ENCODE data around the gene HS6ST3.
"Not testable (repeated sequence)": the region's sequence is repeated elsewhere in the genome, so short reads cannot be mapped to it uniquely, and the experiment has no call there.

HS6ST3 gene

DNA sequence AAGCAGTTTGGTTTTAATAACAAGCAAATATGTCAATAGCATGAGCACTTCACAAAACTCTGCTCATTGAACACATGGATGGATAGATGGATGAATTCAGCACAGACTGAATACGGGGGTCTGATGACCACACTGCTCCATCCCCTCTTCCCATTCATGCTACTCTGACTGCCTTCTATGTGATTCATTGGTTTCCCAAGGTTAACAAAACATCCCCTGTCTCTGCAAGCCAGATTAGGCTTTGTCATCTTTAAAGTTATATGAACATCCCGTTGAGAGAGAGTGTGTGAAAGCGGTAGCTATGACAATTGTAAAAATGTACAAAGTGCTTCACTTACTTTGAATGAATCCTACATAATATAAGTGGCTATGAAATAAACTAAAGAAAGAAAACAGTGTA lies 651.9 kb downstream of the HS6ST3 start:
- no peak for DNase-seq (ENCODE audit: low spot score)

DNA sequence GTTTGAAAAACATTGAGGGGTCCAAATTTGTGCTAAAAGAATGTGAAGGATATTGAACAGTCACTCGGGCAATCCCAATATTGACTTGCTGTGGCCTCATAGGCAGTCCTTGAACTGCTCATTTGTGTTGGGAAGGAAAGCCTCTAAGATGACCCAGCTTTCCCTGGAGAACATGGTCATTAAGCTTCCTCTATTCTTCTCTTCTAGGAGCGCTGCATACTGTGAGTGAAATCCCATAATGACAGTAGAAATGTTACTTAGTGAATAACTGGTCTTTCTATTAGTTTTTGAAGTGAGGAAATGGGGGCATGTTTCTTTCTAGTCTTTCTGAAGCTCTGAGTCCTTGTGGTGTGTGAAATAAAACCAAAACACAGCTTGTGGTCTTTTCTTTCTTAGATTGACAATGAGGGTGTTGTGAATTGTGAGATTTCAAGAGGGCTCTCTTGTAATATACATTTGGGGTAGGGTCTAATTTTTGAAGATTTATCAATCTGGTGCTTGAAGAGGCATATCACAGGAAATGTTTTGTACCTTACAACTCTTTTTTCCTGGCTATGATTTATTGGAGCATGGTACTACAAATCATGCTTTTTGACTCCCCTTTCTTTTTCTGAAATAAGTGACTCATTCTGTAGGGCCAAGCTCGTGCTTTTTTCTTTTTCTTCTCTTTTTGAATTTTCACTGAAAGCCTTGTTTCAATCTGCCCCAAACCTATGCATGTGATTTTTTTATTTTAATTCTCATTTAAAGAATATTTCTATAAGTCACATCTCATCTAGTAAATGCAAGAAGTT lies 653.6 kb downstream of the HS6ST3 start:
- no peak for DNase-seq (ENCODE audit: low spot score)

DNA sequence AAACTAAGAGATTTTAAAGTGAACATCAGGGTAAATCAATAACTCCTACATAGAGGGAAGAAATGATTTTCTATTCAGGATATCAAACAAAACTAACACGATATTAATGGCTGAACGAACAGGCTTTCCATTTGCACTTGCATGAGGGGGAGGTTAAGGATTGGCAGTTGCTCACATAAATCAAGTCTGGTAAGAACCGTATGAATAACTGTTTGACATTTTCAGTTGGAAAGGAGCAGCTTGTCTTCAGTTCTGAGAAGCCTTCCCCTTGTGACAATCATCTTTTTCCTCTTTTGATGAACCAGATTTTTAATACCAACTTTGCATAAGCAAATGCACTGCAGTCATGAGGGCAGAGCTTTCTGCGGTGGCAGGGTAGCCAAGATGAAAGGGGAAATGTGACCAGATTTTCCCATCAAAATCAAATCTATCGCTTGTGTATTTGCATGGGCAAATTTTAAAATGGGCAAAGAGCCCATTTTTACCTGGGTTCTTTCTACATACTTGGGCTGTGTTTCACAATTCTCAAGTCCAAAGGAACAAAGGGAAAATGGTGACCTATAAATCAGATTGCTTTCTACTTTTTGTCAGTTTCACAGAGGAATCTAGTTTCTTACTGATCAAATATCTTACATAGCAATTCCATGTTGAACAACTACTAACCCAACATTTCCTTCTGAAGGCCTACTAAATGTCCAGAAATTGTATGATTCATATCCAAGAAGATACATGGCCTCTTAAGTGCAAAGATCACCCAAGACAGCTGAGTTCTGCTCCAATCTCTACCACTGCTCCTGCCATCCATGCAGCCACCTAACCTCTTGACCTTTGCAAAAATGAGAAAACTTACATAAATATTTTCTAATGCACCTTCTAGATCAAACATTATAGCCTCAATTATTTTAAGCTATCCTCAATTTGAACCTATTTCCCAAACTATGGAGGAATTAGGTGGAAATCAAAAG lies 654.7 kb downstream of the HS6ST3 start:
- no peak for DNase-seq (ENCODE audit: low spot score)

DNA sequence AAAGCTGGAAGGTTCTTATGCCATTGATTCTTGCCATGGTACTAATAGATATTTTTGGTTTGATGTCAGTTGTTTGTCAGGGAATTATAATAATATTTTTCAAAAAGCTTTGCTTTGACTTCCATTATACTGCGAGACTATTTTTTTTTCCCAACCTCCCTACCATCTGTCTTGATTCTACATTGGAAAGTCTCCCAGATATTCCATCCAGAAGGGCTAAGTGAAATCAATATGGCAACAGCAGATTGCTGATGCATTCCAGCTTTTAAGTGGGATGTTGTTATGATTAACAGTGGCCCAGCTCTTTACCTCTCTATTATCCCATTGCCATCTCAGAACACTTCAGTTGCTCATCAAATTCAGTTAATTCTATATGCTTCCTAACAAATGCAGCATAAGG lies 657.0 kb downstream of the HS6ST3 start:
- no peak for DNase-seq (ENCODE audit: low spot score)

DNA sequence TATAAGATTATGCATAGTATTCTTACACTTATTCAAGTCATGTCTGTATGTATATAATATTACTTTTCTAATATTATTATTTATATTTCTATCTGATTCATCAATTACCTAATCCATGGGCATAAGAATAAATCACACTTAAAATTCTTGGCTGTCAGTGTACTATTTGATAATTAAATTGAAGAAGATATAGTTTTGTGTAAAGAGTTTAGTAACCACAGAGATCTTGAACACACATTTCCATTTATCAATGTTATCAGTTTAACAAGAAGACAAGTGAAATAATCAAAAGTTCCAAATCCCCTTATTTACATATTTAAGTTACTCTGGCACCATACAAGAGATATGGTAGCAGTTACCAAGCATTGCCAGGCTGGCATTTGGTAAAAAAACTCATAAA lies 659.9 kb downstream of the HS6ST3 start:
- DNase-seq (ENCODE audit: low spot score), result no peak

DNA sequence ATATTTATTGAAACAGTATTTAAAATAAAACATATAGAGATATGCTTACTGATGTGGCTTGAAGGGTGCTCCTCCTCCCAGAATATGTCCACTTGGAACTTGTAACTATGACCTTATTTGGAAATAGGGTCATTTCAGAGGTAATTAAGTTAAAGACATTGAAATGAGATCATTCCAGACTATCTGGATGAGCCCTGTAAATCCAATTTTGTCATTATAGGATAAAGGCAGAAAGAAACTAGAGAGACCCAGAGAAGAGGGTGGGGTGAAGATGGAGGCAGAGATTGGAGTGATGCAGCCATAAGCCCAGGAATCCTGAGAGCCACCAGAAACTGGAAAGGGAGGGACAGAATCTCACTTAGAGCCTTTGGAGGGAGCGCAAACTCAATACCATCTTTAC lies 661.2 kb downstream of the HS6ST3 start:
- no peak for DNase-seq (ENCODE audit: low spot score)

DNA sequence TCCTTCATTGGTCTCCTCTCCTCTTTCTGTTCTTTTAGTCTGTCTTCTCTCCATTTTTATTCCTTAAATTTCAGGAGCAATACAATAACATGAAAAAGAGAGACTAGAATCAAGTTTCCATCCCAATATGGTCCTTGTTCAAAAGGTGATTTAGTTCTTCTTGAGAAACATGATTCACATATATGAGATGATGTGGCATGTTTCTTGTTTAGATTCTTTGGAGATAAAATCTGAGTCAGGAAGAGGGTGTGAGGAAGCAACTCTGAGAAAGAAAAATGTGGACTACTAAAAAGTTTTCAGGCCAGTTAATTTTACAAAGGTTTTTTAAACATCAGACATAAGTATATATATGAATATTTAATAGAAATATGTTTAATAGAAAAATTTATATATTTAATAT lies 673.0 kb downstream of the HS6ST3 start:
- DNase-seq (ENCODE audit: low spot score), result no peak

DNA sequence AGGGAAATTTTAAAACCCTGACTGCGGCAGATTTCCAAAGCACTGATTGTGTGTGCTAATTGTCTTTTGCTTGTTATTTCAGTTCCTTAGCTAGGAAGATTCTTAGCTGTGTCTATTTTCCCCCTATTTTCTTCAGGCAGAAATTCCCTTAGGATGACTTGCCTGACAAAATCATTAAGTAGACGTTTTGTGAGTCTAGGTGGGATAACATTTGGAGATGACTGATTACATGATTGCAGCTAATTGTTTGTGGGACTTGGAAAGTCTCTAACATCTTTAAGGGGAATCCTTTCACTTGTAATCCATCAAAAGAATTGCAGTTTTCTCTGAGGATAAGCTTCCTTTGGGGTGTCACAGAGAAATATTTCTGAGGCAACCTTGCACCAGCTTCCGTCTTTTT lies 676.4 kb downstream of the HS6ST3 start:
- DNase-seq (ENCODE audit: low spot score), result no peak

DNA sequence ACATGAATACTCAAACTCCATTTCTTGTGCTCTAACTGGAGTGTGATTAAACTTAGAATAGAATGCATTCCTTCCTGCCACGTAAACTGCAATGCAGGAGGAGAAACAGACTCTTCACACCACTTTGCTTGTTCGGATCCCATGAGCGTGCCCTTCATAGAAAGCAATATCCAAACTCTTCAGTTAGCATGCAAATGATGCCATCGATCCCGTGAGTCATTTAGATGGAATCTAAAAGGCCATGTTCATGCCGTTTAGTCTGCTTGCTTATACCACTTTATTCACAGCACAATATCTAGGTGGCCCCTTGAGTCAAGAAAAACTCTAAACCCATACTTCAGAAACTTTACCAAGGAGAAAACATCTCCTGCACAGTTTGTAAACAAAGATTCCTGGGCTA lies 678.6 kb downstream of the HS6ST3 start:
- DNase-seq (ENCODE audit: low spot score), result no peak

DNA sequence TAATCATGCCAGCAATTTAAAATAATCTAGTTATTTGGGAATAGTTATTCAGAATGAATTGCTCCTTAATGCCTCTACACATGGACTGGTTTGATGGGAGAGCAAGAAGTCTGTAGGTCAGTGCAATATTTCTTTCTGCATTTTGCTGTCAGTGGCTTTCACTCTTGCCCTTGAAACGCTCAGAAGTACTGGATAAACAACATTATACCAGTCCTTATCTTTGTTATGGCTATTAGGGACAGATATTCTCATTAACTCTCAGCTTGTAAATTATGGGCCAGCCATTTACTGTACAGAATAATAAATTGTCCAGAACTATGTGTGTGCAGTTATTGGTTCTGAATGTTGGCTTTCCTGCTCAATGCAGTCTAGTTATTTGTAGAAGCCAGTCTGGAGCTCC lies 680.0 kb downstream of the HS6ST3 start:
- DNase-seq (ENCODE audit: low spot score), result no peak

DNA sequence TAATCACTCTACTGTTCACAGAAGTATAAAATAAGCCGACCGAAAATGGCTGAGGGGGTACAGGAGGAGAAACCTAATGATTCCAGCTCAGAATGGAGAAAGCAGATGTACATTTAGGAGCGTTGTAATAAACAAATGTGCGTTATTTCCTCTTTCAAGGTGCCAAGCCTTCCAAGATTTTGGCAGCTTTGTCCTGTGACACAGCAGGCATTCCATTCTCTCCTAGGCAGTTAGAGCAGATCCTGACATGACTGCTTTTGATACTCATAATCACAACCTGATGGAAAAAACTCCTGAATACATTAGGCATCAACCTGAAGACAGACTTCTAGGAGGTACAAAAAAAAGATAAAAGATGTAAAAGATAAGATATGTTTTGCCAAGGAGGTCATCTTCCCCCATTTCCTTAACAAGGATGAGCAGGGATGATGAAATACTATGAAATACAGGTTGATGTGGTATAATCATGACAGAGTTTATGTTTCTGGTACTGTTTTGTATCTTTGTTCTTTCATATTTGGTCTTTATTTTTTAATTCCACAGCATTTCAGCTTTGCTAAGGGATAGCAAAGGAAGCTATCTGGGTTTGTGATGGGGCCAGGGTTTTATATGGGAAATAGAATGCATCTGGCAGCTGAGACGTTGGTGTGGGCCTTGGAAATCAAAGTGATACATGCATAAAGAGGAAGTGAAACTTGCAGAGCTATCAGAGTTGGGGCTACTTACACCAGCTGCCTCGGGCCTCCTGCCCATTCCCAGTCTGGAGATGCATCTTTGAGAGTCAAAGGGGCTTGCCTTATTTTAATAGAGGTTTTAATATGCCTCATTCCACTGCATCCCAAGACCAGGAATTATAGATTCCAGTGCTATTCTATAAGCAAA lies 681.8 kb downstream of the HS6ST3 start:
- DNase-seq (ENCODE audit: low spot score), result no peak

DNA sequence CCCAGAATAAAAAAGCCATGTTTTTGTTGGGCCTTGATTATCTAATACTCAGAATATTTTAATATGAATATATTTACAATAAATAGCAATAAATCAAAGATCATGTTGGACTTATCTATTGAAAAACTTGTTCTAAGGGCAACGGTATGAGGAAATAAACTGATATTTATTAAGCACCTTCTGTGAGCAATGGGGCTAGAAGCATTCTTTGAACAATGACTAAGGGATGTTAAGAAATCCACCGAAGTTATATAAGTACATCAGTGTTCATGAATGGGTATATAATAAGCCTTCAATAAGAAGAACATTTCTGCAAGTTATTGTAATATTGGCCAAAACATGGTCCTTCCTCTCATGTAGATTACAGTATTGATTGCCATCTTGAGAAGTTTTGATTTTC lies 682.5 kb downstream of the HS6ST3 start:
- DNase-seq (ENCODE audit: low spot score), result no peak

DNA sequence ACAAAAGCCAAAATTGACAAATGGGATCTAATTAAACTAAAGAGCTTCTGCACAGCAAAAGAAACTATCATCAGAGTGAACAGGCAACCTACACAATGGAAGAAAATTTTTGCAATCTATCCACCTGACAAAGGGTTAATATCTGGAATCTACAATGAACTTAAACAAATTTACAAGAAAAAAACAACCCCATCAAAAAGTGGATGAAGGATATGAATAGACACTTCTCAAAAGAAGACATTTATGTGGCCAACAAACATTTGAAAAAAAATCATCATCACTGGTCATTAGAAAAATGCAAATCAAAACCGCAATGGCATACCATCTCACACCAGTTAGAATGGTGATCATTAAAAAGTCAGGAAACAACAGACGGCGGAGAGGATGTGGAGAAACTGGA lies 688.4 kb downstream of the HS6ST3 start:
- DNase-seq (ENCODE audit: low spot score), result not testable (repeated sequence)

DNA sequence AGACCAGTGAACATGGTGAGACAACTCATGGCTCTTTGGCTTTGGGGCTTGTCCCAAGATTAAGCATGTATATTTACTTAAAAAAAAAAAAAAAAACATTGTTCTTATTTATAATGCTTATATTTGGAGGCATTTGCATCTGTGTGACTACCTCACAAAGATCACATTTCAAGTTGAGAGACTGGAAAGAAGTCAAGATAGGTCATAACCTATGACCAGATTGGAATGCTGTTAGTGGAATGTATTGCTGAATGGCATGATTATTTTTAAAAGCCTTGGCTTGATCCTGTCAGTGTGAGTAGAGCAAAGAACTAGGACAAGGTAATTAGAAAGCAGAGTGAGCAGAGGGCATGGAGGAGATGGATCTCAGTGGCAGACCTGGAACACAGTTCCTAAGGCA lies 689.8 kb downstream of the HS6ST3 start:
- no peak for DNase-seq (ENCODE audit: low spot score)

DNA sequence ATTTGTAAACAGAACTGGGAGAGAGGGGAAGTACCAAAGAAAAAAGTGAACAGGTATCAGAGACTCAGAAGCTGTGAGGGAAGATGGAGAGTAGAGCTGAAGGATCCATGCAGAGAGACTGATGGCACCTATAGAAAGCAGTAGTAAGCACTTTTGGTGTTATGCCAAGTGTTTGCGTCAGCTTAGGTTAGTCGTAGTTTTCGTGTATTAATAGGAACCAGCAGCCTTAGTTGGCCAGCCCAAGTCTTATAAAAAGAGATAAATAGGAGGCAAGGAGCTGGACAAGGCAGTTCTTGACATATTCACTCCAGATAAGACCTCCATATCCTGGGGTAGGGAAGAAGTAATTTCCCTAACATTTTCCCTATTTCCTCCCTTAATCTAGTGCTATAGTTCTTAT lies 690.2 kb downstream of the HS6ST3 start:
- no peak for DNase-seq (ENCODE audit: low spot score)

DNA sequence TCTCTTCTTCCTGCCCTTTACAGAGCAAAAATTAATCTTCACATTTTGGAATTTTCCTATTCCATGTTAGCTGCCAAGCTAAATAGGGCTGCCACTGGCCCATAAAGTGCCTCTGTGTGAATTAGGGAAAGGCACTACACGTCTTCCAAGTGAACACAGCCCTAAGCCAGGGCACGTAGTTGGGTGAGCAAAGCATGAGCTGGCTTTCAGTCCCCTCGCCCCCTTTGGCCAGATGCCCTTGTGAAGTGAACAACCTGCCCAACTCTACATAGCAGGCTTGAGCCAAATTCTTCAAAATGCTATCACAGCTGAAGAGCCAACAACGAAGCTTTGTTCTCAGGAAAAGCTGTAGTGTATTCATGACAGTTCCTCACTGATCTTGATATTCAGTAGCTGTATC lies 691.2 kb downstream of the HS6ST3 start:
- peak; percentile 85 for DNase-seq (ENCODE audit: low spot score)

DNA sequence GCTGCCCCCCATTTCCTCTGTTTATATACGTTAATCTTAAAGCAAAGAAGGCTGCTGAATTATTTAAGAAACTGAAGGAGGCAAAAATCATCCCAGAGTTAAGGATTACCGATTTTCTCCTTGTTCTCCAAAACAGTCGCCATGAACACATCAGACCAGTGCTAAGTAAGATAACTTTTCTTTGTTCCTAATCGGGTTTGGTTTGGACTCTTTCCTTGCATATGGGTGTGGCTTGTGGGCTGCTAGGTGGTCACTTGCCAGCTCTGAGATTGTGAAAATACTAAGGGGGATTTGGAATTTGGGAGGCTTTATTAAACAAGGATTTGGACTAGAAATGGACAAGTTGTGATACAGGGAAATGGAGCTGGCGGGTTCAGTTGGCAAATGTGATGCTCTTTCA lies 692.3 kb downstream of the HS6ST3 start:
- no peak for DNase-seq (ENCODE audit: low spot score)

DNA sequence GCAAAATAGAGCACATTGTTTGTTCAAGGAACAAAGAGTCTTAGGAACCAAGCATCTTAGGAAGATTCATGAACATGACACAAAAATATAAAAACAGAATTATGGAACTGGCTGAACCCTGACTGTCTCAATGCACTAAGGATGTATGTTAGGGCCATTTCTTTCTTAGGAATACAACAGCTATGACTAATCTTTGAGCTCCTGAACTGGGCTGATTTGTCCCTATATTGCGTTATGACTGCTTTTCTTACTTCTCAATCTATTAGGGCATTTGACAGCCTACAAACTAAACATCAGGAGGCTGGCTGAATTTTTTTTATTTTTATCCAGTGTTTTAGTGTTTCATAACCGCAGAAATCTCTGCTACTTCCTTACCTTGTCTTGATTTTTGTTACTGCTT lies 693.1 kb downstream of the HS6ST3 start:
- no peak for DNase-seq (ENCODE audit: low spot score)

DNA sequence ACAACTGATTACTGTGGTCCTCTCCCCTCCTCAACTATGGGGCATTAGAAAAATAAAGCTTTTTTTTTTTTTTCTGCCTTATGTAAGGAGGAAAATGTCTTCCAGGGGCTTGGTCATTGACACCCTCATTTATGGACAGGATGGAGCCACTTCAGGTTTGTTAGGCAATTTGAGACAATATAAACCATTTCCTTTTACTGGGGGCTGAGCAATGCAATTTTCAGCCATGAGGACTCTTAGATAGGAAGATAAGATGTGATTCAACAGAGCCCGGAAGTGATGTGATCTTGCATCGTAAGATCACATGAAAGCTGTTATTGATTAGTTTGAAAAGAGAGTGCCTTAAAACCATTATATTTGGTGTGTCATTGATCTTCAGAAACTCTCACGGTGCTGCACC lies 693.6 kb downstream of the HS6ST3 start:
- DNase-seq (ENCODE audit: low spot score), result no peak

DNA sequence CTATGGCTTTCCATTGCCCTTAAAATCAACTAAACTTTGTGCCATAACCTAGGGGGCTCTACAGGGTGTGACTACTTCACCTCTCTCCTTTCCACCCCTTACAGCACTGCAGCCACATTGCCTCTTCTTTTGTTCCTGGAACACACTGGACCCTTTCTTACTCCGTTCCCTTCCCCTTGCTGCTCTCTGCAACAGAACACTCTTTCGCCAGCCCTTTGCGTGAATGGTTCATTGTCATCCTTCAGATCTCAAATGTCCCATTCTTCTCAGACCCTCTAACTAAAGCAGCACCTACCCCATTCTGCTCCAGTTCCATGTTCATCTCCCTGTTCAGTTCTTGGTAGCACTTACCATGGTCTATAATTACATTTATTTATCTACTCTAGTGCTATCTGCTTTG lies 696.1 kb downstream of the HS6ST3 start:
- DNase-seq (ENCODE audit: low spot score), result peak; percentile 56

DNA sequence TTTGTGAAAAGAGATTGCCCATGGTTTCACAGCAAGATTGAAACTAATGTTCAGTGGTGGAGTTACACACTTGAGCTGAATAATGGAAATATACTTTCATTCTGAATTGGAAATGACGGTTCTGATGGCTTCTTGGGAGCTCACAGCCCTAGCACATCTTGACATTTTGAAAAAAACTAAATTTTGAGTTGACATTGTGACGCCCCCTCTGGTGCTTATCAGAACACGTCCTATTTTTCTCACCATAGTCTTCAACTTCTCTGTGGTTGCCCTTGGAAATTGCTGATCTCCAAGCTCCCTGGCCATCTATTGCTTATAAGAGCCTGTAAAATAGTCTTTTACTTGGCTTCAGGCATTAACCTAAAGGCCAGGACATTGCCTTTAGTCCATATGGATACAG lies 702.3 kb downstream of the HS6ST3 start:
- no peak for DNase-seq (ENCODE audit: low spot score)

DNA sequence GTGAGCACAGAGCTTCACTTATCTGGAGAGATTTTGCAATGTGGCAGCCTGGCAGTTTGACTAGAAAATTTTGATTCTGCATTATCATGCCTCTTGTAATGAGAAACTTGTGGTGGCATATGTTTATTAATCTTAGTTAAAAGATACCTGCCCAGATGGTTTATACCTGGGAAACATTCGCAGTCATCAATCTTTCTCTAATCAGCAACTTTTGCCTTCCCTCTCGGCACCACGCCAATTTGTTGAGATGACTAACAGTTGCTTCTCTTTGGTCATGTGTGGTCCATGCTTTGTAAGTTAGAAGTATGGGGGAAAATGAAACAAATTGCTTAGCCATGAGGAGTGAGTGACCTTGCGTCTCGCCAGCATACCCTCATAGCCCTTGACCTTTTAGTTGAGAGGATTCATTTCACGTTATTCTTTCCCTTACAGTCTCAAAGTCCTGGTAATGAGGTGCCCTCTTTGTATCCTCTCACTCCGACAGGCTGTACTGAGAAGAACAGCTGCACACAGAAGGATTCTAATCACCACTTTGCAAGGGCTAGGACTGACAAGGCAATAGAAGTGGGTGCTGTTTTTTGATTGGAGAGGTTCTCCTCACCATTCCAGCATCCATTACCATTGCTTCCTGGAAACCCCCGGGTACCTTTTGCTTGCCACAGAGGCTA lies 703.0 kb downstream of the HS6ST3 start:
- DNase-seq (ENCODE audit: low spot score), result no peak

Data from globus pallidus (tissue), 1 donor.